BLaER1 treated with 17β-estradiol and CSF1 and Interleukin-3, amounts not matched to agents 10 nM and 100 nM (cell line): ENCODE results near the gene SYT9.
"Not testable (repeated sequence)": the region's sequence is repeated elsewhere in the genome, so short reads cannot be mapped to it uniquely, and the experiment has no call there.

Experiments
- H3K27ac ChIP-seq, 11 experiments: shearing (Covaris generic); formaldehyde crosslinking; 2 replicates each; pipeline ENCODE4 v1.8.1; 2022
- H3K27me3 ChIP-seq, 11 experiments: shearing (Covaris generic); formaldehyde crosslinking; 2 replicates each; pipeline ENCODE4 v1.8.1; 2022
- H3K36me3 ChIP-seq, 11 experiments: shearing (Covaris generic); formaldehyde crosslinking; 2 replicates each; pipeline ENCODE4 v1.8.1; 2022
- H3K4me1 ChIP-seq, 10 experiments: shearing (Covaris generic); formaldehyde crosslinking; 2 replicates each; pipeline ENCODE4 v1.8.1; 2022
- H3K4me2 ChIP-seq, 11 experiments: shearing (Covaris generic); formaldehyde crosslinking; 2 replicates each; pipeline ENCODE4 v1.8.1; 2022
- H3K4me3 ChIP-seq, 10 experiments: shearing (Covaris generic); formaldehyde crosslinking; 2 replicates each; pipeline ENCODE4 v1.8.1; 2022
- H3K9ac ChIP-seq, 11 experiments: shearing (Covaris generic); formaldehyde crosslinking; 2 replicates each; pipeline ENCODE4 v1.8.1; 2022
- H3K9me3 ChIP-seq, 11 experiments: shearing (Covaris generic); formaldehyde crosslinking; replicated peaks in 1 of 11; 2 replicates each; pipeline ENCODE4 v1.8.1; 2022
- H4K20me1 ChIP-seq, 11 experiments: shearing (Covaris generic); formaldehyde crosslinking; 2 replicates each; pipeline ENCODE4 v1.8.1; 2022
- Cebpa-rat ChIP-seq, 11 experiments: shearing (Covaris generic); IDR thresholded peaks; 2 replicates each; pipeline ENCODE4 v1.8.1; 2022

Gene SYT9

DNA sequence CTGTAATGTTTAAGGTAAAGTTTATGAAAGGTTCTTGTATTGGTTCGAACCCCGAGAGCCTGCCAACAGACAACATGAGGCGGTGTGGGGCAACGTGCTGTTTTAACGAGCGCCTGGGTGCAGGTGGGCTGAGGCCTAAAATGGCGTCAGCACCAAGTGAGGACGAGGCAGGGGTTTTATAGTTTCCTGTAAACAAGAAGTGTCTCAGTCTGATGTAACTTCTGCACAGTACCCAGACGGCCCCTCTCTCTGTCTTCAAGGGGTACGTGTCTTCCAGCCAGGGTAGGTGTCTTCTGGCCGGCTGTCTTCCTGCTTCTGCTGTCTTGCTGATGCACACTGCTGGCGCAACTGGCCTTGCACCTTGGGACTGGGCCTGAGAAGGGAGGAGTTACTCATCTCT lies 264.8 kb downstream of the SYT9 start:
- TF ChIP-seq Cebpa-rat (IDR thresholded peaks at IDR 0.05) = no peak
- Histone ChIP-seq H4K20me1 (peaks cover 0 to 24% (median 0%) of the 10 kb centered on the region in 11 experiments; a peak in 5 of 22 replicates), H3K4me1 (peaks cover 50 to 74% (median 60%) of the 10 kb centered on the region in 10 experiments), H3K9me3 (peaks cover 0 to 26% (median 18%) of the 10 kb centered on the region in 11 experiments; a peak in 16 of 22 replicates), H3K36me3 (no peaks in the 10 kb centered on the region), H3K4me3 (peak overlapping the region in 1 of 10 experiments; percentile 94; a peak in 1 of 20 replicates), H3K4me2 (peak overlapping the region in 10 of 11 experiments; percentile 9 to 98 (median 94); a peak in 14 of 22 replicates), H3K27ac (no peak overlapping the region), H3K27me3 (peaks cover 0 to 17% (median 11%) of the 10 kb centered on the region in 11 experiments; a peak in 9 of 22 replicates), H3K9ac (no peak overlapping the region)

DNA sequence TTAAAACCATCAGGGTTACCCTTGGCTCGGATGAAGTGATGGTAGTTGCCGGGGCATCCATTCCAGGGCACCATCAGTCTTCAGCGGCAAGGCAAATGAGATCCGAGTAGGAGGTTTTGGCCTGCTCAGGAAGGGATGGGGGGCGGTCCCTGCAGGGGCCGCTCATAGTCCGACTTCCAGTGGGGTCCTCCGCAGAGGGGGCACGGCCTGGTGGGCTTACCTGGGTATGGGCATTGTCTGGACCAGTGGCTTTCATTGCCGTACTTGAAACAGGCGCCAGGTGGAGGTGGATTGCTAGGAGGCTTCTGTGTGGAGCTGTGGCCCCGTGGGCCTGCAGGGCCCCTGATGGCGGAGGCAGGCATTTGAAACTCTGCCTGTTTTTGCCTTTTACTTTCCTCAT lies 266.0 kb downstream of the SYT9 start:
- H3K27ac ChIP-seq, H3K9ac ChIP-seq, H3K4me3 ChIP-seq, H3K36me3 ChIP-seq: not testable (repeated sequence)
- Histone ChIP-seq H3K9me3 (peaks cover 0 to 26% (median 18%) of the 10 kb centered on the region in 11 experiments; a peak in 16 of 22 replicates), H3K4me1 (peaks cover 48 to 78% (median 59%) of the 10 kb centered on the region in 10 experiments), H3K27me3 (peaks cover 0 to 17% (median 11%) of the 10 kb centered on the region in 11 experiments; a peak in 9 of 22 replicates), H3K4me2 (peak overlapping the region in 1 of 11 experiments; percentile 91; a peak in 2 of 22 replicates), H4K20me1 (peaks cover 0 to 24% (median 0%) of the 10 kb centered on the region in 11 experiments; a peak in 5 of 22 replicates)
